HG03442 (cell line): Measurements from ENCODE around the gene IFITM2.

Source experiments
- ATAC-seq: cut with Tn5 transposase; IDR thresholded peaks from one replicate; pipeline ENCODE4 v1.9.1; 2021; ENCODE audit warnings: mild to moderate bottlenecking, moderate library complexity; ENCODE audit not compliant: unreplicated experiment

Gene IFITM2

DNA sequence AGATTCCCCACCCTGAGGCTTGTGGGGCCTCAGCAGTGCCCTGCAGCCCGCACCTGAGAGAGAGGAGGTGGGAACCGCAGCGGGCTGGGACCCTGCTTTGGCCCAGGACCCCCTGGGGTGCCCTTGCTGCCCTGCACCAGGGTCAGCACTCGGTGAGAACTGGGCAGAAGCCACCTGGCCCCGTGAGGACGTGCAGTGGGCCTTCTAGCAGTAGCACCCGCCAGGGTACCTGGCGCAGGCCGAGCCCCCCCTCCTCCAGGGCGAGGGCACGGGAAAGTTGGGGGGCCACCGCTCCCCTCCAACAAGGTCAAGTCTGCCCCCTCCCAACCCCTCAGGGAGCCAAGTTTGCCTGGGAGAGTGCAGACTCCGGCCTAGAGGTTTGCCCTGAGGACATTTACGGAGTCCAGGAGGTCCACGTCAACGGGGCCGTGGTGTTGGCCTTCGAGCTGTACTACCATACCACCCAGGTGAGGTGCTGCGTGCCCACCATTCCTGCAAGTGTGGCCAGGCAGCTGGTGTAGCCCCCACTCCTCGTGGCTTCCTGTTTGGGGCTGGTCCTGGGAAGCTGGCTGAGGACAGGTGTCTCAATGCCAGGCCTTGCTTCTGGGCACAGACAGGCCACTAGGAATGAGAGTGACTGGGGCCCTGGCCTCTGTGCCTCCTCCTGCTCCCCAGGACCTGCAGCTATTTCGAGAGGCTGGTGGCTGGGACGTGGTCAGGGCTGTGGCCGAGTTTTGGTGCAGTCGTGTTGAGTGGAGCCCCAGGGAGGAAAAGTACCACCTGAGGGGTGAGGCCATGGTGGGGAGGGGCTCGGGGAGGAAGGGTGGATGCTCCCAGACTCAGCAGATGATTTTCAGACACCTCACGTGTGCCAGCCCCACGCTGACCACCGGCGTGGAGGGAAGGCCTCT lies 15.2 kb upstream of the IFITM2 start:
- no peak for ATAC-seq

DNA sequence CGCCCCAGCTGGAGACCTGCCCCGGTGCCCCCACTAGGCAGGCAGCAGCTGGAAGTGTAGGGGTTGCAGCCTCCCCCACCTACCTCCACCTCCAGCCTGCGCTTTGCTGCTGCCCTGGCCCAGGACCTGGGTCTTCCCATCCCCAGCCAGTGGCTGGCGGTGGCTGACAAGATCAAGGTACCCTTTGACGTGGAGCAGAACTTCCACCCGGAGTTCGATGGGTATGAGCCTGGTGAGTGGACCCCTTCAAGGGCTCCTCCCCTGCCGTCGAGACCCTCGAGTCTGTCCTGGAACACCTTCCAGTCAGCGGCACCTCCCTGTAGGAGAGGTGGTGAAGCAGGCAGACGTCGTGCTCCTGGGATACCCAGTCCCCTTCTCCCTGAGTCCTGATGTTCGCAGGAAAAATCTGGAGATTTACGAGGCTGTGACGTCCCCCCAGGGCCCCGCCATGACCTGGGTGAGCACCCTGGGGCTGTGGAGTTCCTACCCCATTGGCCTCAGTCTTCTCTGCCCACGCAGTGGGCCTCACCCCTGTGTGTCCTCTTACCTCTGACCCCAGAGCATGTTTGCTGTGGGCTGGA lies 14.3 kb upstream of the IFITM2 start:
- no peak for ATAC-seq

DNA sequence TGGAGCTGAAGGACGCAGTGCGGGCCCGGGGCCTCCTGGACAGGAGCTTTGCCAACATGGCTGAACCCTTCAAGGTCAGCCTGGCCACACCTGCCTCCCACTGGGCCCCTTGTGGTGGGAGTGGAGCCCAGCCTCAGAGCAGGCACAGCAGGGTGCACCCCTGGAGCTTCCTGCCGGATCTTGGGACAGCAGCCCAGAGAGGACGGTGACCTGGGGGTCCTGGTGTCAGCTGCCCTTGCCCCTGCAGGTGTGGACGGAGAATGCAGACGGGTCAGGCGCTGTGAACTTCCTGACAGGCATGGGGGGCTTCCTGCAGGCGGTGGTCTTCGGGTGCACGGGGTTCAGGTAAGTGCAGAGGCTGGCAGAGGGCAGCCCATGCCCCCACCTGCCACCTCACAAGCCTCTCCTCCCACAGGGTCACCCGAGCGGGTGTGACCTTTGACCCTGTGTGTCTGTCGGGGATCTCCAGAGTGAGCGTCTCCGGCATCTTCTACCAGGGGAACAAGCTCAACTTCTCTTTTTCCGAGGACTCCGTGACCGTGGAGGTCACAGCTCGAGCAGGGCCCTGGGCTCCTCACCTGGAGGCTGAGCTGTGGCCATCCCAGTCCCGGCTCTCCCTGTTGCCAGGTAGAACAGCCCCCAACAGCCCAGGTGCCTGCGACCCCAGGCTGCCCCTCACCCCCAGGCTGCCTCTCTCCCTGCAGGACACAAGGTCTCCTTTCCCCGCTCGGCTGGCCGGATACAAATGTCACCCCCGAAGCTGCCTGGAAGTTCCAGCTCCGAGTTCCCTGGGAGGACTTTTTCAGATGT lies 13.6 kb upstream of the IFITM2 start:
- no peak for ATAC-seq

DNA sequence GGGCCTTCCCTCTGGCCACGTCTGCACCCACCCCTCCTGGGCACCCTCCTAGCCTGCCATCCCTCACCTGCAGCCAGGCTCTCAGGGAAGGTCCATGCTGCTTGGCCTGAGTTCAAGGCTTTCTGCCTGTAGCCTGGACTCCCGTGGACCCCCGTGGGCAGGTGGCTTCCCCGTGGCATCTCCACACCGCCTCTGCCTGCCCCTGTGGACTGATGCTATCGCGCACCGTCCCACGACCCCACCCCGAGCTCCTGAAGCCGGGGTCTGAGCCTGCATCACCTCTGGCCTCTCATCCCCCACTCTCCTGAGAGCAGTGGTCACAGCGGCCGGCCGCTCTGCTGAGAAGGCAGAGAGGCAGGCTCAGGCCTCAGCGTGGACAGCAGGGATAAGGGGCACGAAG lies 12.8 kb upstream of the IFITM2 start:
- no peak for ATAC-seq

DNA sequence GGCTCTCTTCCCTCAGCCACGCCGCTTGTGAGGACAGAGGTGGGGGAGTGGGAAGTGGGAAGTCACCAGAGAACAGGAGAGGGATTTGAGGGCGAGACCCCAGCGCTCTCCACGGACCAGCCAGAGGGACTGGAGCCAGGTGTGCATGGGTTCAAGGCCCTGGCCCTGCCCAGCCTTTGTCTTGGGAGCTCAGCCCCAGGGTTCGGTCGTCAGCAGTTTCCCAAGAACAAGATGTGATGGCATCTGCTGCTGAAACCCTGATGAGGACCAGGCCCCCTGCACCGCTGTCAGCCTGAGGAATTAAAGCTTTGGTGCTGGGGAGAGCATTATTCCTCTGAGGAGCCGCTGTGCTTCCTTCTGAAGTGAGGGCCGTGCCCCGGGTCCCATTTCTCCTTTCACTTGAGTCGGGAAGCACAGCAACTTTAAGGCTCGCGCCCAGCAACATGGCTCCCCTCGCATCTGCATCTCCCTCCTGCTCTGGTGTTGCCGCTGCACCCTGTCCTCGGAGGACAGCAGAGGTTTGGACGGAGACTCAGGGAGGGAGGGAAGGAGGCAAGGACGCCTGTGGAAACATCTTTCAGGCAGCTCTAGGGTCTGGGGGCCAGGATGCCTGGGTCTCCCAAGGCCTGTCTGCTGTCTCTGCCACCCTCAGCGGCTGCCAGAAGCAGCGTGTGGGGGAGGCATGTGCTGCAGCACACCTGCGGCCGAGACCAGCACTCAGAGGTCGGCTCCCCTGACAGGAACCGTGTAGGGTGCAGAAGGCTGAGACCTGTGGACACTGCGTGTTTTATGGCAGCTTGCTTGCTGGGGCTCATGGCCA lies 12.1 kb upstream of the IFITM2 start:
- ATAC-seq, result no peak

DNA sequence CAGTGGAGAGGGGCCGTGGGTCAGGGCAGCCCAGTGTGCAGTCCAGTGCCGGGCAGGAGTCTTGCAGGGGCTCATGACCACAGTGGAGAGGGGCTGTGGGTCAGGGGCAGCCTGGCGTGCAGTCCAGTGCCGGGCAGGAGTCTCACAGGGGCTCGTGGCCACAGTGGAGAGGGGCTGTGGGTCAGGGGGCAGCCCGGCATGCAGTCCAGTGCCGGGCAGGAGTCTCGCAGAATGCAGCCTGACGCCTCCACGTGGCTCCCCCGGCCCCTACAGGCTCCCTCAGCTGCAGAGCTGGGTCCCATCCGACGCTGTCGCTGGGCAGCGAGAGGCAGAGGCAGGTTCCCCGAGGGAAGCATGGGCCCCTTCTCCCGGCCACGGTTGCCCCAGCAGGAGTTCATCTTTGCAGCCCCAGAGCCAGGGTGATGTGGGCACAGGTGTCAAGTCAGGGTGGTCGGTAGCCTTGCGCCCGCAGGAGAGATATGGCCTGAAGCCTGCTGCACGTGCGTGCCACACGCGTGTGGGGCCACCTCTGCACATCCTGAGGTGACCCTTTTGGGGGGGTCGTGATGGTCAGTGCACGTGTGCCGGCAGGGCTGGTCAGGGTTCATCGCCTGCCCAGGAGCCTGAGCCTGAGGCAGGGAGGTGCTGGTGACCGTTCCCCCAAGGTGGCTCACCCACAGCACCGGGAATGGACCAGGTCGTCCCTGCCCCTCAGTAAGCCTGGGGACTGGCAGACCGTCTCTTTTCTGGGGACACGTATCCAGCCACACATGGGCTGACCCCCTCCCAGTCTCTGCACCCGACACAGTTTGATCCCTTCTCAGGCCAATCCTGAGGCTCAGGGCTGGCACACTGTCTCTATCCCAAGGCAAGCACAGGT lies 11.2 kb upstream of the IFITM2 start:
- ATAC-seq, result no peak

DNA sequence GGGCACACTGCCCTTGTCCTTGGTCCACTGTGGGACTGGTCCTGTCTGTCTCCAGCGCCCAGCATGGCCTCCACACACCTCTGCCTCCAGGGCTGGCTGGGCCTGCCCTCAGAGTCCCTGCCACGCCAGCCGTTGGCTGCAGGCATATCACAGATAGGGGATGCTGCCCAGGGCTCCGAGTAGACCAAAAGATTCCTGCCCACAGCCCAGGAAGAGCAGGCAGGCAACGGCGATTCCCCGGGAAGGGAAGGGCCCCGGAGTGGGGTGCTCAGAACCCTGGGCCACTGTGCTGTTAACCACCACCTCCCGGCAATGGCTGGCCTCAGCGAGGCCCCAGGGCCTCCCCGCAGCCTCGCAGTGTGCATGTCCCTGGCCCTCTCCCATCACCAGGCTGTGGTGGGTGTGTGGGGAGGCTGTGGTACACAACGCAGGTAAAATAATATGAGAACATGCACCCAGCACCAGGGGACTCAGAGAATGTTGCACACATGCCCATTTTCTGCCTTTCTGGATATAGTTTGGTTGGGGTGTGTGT lies 10.5 kb upstream of the IFITM2 start:
- ATAC-seq, result no peak

DNA sequence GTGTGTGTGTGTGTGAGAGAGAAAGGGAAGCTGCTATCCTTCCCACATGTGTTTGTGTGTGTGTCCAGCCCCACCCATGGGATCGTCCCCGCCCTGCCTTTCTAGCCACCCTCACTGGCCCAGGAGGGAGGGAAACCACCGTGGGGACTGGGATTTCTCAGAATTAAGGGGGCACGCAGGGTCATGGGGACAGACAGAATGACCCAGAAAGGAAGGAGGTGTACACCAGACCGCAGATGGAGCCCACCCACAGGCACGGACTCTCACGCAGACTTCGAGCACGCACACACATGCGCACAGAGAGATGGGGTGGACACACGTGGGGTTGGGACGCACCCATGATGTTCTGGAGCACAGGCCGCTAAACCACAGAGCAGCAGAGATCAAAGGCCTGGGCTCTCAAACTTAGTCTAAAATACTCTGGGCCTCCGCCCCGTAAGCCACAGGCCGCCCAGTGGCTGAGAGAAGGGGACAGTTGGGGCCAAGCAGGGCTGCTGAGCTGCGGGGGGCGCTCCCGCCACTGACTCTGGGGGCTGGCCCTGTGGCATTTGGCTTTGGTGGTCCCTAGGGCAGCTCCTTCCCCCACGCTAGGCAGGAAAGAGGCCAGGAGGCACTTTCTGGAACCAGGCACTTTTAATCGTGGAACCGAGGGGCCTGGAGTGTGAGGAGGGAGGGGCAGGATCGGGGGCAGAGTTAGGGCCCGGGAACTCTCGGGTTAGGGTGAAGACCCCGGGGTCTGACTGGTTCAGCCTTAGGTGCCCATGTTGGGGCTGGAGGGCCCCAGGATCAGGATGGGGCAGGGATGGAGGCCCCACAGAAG lies 9.8 kb upstream of the IFITM2 start:
- no peak for ATAC-seq

DNA sequence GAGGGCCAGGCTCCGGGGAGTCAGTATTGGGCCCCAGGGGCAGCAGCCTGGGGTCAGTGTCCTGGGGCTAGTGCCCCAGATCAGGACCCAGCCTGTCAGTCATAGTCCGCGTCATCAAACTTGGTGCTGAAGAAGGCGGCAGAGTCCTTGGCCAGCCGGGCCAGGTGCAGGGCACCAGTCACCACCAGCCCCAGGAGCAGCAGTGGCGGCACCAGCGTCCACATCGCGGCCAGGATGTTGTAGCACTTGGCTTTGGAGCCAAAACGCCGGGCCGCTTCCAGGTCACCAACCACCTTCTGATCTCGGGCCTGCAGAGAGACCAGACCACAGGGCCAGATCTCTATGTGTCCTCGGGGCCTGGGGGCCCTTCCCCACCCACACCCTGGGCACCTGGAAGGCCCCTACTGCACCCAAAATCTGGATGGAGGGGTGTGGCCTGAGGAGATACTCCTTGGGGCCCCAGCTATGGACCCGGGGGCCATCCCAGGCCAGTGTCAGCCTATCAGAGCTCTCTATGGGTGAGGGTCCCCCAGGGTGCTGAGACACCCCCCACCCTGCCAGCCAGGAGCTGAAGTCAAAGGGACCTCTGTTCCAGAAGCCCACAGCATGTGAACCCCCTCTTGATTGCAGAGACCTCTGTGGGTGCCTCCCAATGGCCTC lies 9.1 kb upstream of the IFITM2 start:
- ATAC-seq, result no peak

DNA sequence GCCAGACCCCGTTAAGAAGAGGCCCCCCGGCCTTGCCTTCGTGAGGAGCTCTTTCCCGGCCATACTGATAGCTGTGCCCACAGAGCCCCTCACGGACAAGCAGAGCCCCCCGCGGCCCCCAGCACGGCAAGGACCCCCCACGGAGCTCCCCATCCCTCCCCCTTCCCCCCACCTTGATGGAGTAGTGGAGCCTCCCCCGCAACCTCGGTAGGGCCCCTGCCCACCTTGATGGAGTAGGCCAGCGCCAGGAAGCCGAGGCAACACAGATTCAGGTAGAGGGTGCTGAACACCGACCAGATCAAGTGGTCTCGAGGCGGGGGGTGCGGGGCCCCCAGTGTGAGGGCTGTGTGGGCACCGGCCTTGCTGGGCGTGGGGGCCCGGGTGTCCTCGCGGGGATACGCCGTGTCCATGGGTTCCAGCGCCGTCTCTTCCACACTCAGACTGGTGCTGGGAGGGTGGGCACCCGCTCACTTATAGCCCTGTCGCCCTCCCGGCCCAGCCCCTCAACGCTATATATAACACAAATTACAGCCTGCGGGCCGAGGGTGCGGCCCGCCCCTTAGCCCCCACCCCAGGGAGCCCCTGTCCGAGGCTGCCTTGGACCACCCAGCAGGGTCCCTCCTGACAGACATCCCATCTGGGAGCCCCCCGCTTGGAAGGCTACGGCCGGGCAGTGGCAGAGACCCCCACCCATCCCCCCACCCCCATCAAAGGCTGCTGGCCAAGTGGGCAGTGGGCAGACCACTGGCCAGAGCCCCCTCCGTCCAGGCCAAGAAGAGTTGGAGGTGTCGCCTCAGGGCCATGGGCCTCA lies 8.3 kb upstream of the IFITM2 start, which contains the start of gene IFITM5:
Gene IFITM5, minus strand, starts transcription at position 446 of the 811 bp plus-strand sequence. Its CDS starts 36 bp downstream, at position 410.
- no peak for ATAC-seq

DNA sequence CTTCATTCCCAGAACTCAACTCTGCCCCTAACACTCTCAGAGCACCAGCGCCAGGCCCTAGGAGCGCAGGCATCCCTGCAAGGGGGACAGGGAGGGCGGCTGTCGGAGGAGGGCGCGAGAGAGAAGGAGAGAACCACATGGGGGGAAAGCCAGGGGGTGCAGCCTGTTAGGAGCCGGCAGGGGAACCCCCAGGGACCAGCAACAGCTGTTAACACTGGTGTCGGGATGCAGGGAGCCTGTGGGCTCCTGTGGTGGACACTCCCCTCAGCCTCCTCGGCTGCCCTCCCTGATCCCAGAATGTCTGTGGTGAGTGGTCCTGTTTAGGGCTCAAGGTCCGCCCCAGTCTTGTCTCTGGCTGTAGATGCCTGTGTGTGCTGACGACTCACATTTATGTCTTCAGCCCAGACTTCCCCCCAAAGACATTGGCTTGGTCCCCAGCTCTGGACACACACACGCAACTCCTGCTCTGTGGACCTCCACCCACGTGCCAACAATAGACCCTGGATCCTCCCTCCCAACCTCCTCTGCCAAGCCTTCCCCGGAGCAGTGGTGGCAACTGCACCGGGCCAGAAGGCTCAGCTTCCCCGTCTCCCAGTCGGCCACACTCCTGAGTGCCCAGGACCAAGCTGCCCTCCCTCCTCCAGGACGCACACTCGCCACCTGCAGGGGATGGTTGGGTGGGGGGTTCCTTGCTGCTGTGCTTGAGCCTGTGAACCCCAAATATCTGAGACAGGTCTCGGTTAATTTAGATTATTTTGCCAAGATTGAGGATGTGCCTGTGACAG lies 7.5 kb upstream of the IFITM2 start:
- no peak for ATAC-seq

DNA sequence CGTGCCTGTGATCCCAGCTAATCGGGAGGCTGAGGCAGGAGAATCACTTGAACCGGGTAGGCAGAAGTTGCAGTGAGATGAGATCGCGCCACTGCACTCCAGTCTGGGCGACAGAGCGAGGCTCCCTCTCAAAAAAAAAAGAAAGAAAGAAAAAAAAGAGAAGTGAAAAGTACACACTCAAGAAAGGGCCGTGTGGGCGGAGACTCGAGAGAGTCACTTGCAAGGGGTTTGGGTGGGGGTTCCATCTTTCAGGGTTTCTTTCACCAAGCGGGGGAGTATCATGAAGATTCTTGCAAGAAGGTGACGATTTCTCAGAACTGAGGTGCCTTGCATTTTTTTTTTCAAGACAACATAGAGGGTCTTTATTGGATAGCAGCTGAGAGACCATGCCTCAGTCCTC lies 4.3 kb upstream of the IFITM2 start:
- ATAC-seq, result no peak

DNA sequence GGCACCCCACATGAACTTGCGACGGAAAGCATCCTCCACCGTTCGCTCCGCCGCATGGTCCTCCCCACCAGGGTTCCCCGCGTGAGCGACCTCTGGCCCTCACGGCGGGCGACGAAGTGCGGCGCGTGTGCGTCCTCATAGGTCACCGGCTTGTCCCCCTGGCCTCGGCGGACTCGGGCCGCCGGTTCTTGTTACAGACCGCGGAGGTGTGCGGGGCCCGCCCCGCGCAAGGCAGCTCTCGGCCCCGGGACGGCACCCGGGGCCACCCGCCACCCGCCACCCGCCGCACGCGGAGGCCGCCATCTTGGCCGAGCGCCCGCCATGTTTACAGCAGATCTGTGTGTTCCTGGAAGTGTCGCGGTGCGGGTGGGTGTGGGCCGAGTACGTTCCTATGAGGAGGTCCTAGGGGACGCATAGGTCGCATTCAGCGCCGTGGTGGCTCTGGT lies 3.5 kb upstream of the IFITM2 start:
- ATAC-seq, result no peak

DNA sequence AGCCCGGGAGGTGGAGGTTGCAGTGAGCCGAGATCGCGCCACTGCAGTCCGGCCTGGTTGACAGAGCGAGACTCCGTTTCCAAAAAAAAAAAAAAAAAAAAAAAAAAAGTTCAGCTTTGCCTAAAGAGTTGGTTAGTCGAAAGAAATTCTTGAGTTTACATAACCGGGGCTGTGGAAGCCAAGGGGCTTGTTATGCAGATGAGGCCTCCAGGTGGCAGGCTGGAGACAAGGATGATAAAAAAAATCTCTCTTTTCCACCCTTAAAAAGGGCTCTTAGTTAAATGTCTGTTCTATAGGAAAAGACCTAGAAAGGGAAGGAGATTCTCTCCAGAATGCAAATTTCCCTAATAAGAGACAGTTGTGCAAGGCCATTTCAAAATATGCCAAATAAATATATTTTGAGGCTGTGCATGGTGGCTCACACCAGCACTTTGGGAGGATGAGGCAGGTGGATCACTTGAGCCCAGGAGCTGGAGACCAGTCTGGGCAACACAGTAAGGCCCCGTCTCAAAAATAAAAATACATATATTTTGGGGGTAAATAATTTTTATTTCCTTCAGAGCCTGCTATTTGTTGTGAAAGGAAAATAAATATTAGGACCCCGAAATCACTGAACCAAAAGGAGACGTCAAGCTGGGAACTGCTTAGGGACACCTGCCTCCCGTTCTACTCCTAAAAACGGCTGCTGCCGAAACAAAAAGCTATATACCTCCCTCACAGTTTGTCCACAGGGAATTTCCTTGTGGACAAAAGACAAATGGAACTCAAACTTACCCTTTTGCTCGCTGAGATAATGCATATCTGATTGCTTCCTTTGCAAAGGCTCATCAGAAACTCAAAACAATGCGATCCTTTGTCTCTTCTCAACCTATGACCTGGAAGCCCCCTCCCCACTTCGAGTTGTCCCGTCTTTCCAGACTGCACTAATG lies 2.4 kb upstream of the IFITM2 start:
- no peak for ATAC-seq

DNA sequence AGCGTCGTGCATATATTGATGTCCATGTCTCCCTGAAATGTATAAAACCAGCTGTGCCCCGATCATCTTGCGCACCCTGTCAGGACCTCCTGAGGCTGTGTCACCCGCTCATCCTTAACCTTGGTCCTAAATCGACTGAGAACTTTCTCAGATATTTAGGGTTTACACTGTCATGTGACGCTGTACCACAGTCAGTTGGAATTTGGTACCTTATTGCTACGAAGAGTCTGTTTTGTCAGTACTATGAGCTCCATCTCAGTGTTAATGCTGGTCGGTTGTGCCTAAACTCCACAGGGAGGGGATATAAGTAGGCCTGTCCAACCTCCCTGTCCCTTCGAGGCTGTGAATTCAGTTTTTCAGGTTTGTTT lies 1.8 kb upstream of the IFITM2 start:
- no peak for ATAC-seq
